BJ (cell line): Measurements from ENCODE around the gene CELSR2. TPM values are rescaled to one million over a fixed set of nuclear protein-coding genes. Genes with fewer than 3 reads are reported as not detected.

Experiments used
- CTCF ChIA-PET: fragments of 350-600 bp; formaldehyde crosslinking; extraction: SDS; loops from one replicate; lab custom pipeline; 2021; ENCODE audit warnings: antibody characterized with exemption, inconsistent platforms; lab: Yijun Ruan, JAX
- POLR2A ChIA-PET: fragments of 300-600 bp; sonication (Branson Sonifier 250); formaldehyde crosslinking; extraction: SDS; loops from one replicate; lab custom pipeline; 2021; ENCODE audit warnings: antibody characterized with exemption; lab: Charles Lee
- DNase-seq: peaks from one replicate; pipeline ENCODE4 v3.0.0-alpha.2; 2011; ENCODE audit warnings: low read depth
- H3K27me3 ChIP-seq: 2 replicates; pipeline ENCODE4 v1.6.0; 2011; ENCODE audit warnings: low read length; ENCODE audit not compliant: control insufficient read depth, insufficient read depth
- H3K36me3 ChIP-seq: 2 replicates; pipeline ENCODE4 v1.5.1; 2011; ENCODE audit warnings: low read length; ENCODE audit not compliant: control insufficient read depth, insufficient read depth
- H3K4me3 ChIP-seq: 2 replicates; pipeline ENCODE4 v1.5.1; 2011; ENCODE audit warnings: low read depth, mild to moderate bottlenecking, control low read depth, low read length
- CTCF ChIP-seq: IDR thresholded peaks from 2 replicates; pipeline ENCODE4 v1.5.1; 2011; ENCODE audit warnings: low read depth, mild to moderate bottlenecking, control low read depth, inconsistent platforms, low read length, moderate library complexity; ENCODE audit not compliant: insufficient read depth
- polyA plus RNA-seq: library from polyadenylated mRNA; depleted of rRNA; stranded (reverse); fragments of >200 nt; gene quantifications from 2 replicates; pipeline ENCODE4 v1.2.3, GENCODE V29; 2011

CELSR2 gene
- polyA plus RNA-seq, 1 experiment = 0.98 TPM

GRCh38 chr1:109254621-109255096, 5.3 kb downstream of the CELSR2 start:
- Histone ChIP-seq H3K36me3 (no peaks in the 10 kb centered on the region), H3K4me3 (no peak overlapping the region), H3K27me3 (no peaks in the 10 kb centered on the region)
- POLR2A ChIA-PET = interaction anchor here (1.3 kb wide), 1 partner anchor 22 kb away, joined by 3 read pairs; no protein-coding TSS in a partner anchor
- no peak for TF ChIP-seq CTCF
- DNase-seq = no peak
- CTCF ChIA-PET = interaction anchor here (0.6 to 3.4 kb wide), 9 partner anchors 8 to 828 kb away, joined by 3 to 16 read pairs (median 3); no protein-coding TSS in a partner anchor

GRCh38 chr1:109255097-109255651, 5.8 kb downstream of the CELSR2 start:
- ChIA-PET CTCF (interaction anchor here (1.0 to 2.3 kb wide), 7 partner anchors 9 to 155 kb away, joined by 3 to 10 read pairs (median 3); no protein-coding TSS in a partner anchor), POLR2A (interaction anchor here (1.3 kb wide), 1 partner anchor 21 kb away, joined by 3 read pairs; no protein-coding TSS in a partner anchor)
- DNase-seq = no peak
- Histone ChIP-seq H3K4me3 (no peak overlapping the region), H3K27me3 (no peaks in the 10 kb centered on the region), H3K36me3 (no peaks in the 10 kb centered on the region)
- TF ChIP-seq CTCF = no peak

- ChIA-PET POLR2A (no interaction called here), CTCF (interaction anchor here (1.0 to 2.3 kb wide), 6 partner anchors 8 to 277 kb away, joined by 3 to 10 read pairs (median 4); no protein-coding TSS in a partner anchor)
- Histone ChIP-seq H3K4me3 (no peak overlapping the region), H3K27me3 (no peaks in the 10 kb centered on the region), H3K36me3 (no peaks in the 10 kb centered on the region)
- no peak for DNase-seq
- TF ChIP-seq CTCF = no peak
These were observed 6.3 kb downstream of the CELSR2 start for GRCh38 chr1:109255678-109256077.

- Histone ChIP-seq H3K36me3 (no peaks in the 10 kb centered on the region), H3K27me3 (no peaks in the 10 kb centered on the region), H3K4me3 (no peak overlapping the region)
- CTCF ChIA-PET = interaction anchor here (0.6 to 2.3 kb wide), 6 partner anchors 13 to 276 kb away, joined by 3 to 10 read pairs (median 4); partner anchors contain the start of gene CYB561D1
- POLR2A ChIA-PET = no interaction called here
- DNase-seq = no peak
- TF ChIP-seq CTCF = no peak
These were observed 6.7 kb downstream of the CELSR2 start for GRCh38 chr1:109256085-109256484.

- POLR2A ChIA-PET = no interaction called here
- no peak for TF ChIP-seq CTCF
- no peak overlapping the region for H3K4me3 ChIP-seq
- CTCF ChIA-PET = interaction anchor here (1.0 to 2.3 kb wide), 6 partner anchors 12 to 275 kb away, joined by 3 to 10 read pairs (median 4); partner anchors contain the start of genes CYB561D1 and SORT1
- no peak for DNase-seq
- no peaks in the 10 kb centered on the region for H3K36me3 ChIP-seq
- no peaks in the 10 kb centered on the region for H3K27me3 ChIP-seq
These were observed 7.8 kb downstream of the CELSR2 start for GRCh38 chr1:109256971-109257681.
